Epithelial cell of umbilical artery (primary cell): Measurements from ENCODE around the gene INPP5K. TPM values are rescaled to one million over a fixed set of nuclear protein-coding genes. Genes with fewer than 3 reads are reported as not detected.

Source experiments
- total RNA-seq: library from RNA; depleted of rRNA; stranded (reverse); fragments of >200 nt; gene quantifications from 2 replicates; pipeline ENCODE4 v1.2.3, GENCODE V29; 2014

The INPP5K gene
- total RNA-seq: 42.2 and 45.6 TPM in 2 replicates

GRCh38 chr17:1516388-1517161 is at the start of gene INPP5K:
Gene INPP5K (minus strand): TSS chr17:1516612. CDS start chr17:1516499, 113 bp downstream.

GRCh38 chr17:1492249-1493206 is 23.9 kb downstream of the INPP5K start, which contains the start of gene MYO1C:
Gene MYO1C (minus strand): TSS chr17:1492686. CDS start chr17:1492487, 199 bp downstream.

GRCh38 chr17:1455797-1456599 is 60.4 kb downstream of the INPP5K start, which contains the start of gene CRK:
Gene CRK (minus strand): TSS chr17:1456232. CDS start chr17:1456117, 115 bp downstream.

Other genes with a start within 250 kb of the INPP5K start
- not detected in 2 replicates for gene BHLHA9, start 246.2 kb downstream of the INPP5K start, total RNA-seq
- gene TRARG1, start 236.9 kb downstream of the INPP5K start, total RNA-seq: not detected in 2 replicates
- gene YWHAE, start 116.4 kb downstream of the INPP5K start, total RNA-seq: 665 and 732 TPM in 2 replicates
- 139 and 162 TPM in 2 replicates for gene CRK, start 60.4 kb downstream of the INPP5K start, total RNA-seq
- gene MYO1C, start 23.9 kb downstream of the INPP5K start, total RNA-seq: 141 and 172 TPM in 2 replicates
- 18.8 and 21.7 TPM in 2 replicates for gene PITPNA, start 46.2 kb upstream of the INPP5K start, total RNA-seq
- 12.9 and 13.0 TPM in 2 replicates for gene SLC43A2, start 112.2 kb upstream of the INPP5K start, total RNA-seq
- gene SCARF1, start 129.1 kb upstream of the INPP5K start, total RNA-seq: 107 and 115 TPM in 2 replicates
- gene RILP, start 133.3 kb upstream of the INPP5K start, total RNA-seq: 10.1 and 34.0 TPM in 2 replicates
- gene PRPF8, start 168.3 kb upstream of the INPP5K start, total RNA-seq: 69.9 and 81.9 TPM in 2 replicates
- 0.91 and 0.97 TPM in 2 replicates for gene TLCD2, start 193.8 kb upstream of the INPP5K start, total RNA-seq
- gene WDR81, start 208.1 kb upstream of the INPP5K start, total RNA-seq: 10.7 and 12.6 TPM in 2 replicates
- gene SERPINF2, start 226.3 kb upstream of the INPP5K start, total RNA-seq: not detected in 2 replicates
- 2.3 and 7.1 TPM in 2 replicates for gene SERPINF1, start 245.4 kb upstream of the INPP5K start, total RNA-seq